HL-60 (cell line): Measurements from ENCODE around the gene ARFGAP3.

Source experiments
- POLR2AphosphoS5 ChIP-seq: IDR thresholded peaks from 2 replicates; pipeline ENCODE4 v1.6.1; 2012; ENCODE audit warnings: low read depth
- TF ChIP-seq, protein P1 (sequence below): IDR thresholded peaks from one replicate; pipeline ENCODE4 v1.5.1; 2011; ENCODE audit warnings: low read length, control low read depth, inconsistent platforms; ENCODE audit not compliant: insufficient read depth
- TF ChIP-seq, protein P2 (sequence below): IDR thresholded peaks from 2 replicates; pipeline ENCODE4 v1.6.1; 2012; ENCODE audit warnings: low read depth; ENCODE audit not compliant: insufficient replicate concordance

GRCh38 chr22:42866100-42866499 is 9.0 kb upstream of the ARFGAP3 start:
- TF ChIP-seq, protein P1, sequence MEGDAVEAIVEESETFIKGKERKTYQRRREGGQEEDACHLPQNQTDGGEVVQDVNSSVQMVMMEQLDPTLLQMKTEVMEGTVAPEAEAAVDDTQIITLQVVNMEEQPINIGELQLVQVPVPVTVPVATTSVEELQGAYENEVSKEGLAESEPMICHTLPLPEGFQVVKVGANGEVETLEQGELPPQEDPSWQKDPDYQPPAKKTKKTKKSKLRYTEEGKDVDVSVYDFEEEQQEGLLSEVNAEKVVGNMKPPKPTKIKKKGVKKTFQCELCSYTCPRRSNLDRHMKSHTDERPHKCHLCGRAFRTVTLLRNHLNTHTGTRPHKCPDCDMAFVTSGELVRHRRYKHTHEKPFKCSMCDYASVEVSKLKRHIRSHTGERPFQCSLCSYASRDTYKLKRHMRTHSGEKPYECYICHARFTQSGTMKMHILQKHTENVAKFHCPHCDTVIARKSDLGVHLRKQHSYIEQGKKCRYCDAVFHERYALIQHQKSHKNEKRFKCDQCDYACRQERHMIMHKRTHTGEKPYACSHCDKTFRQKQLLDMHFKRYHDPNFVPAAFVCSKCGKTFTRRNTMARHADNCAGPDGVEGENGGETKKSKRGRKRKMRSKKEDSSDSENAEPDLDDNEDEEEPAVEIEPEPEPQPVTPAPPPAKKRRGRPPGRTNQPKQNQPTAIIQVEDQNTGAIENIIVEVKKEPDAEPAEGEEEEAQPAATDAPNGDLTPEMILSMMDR = no peak
- TF ChIP-seq, protein P2, sequence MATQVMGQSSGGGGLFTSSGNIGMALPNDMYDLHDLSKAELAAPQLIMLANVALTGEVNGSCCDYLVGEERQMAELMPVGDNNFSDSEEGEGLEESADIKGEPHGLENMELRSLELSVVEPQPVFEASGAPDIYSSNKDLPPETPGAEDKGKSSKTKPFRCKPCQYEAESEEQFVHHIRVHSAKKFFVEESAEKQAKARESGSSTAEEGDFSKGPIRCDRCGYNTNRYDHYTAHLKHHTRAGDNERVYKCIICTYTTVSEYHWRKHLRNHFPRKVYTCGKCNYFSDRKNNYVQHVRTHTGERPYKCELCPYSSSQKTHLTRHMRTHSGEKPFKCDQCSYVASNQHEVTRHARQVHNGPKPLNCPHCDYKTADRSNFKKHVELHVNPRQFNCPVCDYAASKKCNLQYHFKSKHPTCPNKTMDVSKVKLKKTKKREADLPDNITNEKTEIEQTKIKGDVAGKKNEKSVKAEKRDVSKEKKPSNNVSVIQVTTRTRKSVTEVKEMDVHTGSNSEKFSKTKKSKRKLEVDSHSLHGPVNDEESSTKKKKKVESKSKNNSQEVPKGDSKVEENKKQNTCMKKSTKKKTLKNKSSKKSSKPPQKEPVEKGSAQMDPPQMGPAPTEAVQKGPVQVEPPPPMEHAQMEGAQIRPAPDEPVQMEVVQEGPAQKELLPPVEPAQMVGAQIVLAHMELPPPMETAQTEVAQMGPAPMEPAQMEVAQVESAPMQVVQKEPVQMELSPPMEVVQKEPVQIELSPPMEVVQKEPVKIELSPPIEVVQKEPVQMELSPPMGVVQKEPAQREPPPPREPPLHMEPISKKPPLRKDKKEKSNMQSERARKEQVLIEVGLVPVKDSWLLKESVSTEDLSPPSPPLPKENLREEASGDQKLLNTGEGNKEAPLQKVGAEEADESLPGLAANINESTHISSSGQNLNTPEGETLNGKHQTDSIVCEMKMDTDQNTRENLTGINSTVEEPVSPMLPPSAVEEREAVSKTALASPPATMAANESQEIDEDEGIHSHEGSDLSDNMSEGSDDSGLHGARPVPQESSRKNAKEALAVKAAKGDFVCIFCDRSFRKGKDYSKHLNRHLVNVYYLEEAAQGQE = no peak
- TF ChIP-seq POLR2AphosphoS5 = no peak
